Fibroblast of skin of abdomen (primary cell): ENCODE results near the gene TGIF1.
A peak's percentile ranks its signal among the peaks of the same experiment; 100 is the strongest.

ENCODE experiments used
- DNase-seq: peaks from one replicate; pipeline ENCODE4 v3.0.0-alpha.2; 2013

Gene TGIF1

GRCh38 chr18:3485153-3486149 lies 35.5 kb downstream of the TGIF1 start:
- no peak for DNase-seq

- no peak for DNase-seq
These were observed 36.5 kb downstream of the TGIF1 start for GRCh38 chr18:3486512-3486911.

- DNase-seq = no peak
These were observed 39.5 kb downstream of the TGIF1 start for GRCh38 chr18:3489462-3489861.

DNA sequence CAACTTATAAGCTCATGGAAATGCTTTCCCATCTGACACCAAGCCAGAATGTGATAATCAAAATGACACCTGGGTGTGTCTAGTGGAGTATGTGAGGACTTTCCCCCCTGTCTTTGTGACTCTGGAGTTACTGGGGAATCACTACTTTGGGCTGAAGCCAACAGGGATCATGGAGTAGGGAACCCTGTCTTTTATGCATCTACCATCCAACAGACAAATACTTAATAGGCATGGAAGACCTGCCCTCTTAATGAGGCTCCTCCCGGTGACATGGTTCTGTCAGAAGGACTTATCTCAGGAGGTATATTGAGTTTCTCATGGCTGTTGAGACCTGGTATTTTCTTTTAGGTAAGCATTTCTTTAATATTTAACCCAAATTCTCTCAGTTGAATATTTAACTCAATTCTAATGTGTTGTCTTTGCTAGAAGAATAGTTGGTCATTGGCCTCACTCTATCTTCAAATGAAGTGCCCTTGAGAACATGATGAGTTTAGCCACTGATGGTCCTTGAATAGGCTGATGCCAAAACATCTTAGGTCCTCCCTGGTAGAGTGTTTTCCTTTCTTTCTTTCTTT lies 42.1 kb downstream of the TGIF1 start:
- no peak for DNase-seq

DNA sequence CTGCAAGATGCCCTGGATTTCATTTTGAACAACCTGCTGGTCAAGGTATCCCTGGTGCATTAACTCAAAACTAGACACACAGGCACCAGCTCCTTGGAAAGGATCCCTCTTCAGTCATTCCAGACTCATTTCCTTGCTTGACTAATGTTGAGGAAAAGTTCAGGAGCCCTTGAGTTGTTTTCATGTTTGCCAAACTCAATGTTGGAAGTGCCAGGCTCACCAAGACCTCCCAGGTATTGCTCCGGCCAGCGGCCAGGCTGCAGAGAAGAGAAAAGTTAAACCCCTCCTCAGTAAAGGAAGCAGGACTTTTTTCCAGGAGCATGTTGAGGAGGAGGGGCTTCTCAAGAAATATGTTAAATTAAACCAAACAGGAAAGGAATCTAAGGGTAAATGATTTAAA lies 42.7 kb downstream of the TGIF1 start:
- DNase-seq = no peak

DNA sequence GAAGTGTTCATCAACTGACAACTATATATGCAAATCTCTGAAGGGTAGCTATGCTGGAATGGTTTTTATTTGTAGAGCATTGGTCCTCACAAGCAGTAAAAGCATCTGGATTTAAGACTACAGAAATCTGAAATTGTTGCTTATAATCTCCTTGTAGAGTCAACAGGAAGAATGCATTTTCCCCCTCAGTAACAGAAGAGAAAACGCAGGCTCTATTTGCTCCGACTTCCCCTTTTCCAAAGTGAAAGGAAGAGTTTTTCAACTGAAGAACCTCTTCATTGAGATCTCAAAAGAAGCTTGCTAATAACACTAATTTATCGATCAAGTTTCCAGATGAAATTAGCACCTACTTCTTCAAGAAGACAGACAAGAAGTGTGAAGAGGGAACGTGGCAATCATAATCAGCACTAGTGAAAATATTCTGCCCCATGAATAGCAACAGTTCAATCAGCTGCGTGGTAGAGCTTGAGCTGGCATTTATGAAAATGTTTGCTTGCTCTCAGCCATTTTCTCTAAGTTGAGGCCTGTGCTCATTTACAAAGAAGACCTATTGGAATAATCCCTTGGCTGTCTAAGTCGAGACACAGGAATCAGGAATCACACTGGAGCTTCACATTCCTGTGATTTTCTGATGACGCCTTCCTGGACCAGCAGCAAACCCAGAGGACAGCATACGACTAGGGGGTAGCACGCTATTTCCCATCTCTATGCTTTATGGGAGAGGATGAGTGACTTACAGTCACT lies 43.7 kb downstream of the TGIF1 start:
- DNase-seq = no peak

- no peak for DNase-seq
These were observed 44.2 kb downstream of the TGIF1 start for GRCh38 chr18:3494245-3494526.

GRCh38 chr18:3494569-3494968 lies 44.6 kb downstream of the TGIF1 start:
- no peak for DNase-seq

GRCh38 chr18:3495691-3496430 lies 45.9 kb downstream of the TGIF1 start:
- no peak for DNase-seq

GRCh38 chr18:3498698-3499471 lies 48.9 kb downstream of the TGIF1 start:
- DNase-seq = peak; percentile 41

DNA sequence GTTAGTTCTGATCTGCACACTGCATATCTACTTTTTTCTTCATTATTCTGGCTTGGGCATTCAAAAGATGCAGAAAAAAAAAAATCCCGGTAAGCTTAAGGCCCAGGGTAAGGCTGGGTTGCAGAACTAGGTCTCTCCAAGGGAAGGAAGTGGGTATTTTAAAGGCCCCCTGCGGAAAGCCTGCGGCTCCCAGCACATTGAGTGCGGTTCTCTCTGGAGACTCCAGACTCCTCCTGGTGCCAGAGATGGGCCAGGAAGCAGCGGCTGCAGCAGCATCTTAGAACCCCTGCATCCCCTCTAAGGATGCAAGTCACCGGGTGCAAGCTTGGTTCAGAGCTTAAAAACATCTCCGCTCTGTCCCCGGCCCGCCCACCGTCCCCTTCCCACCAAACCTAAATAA lies 49.5 kb downstream of the TGIF1 start:
- DNase-seq = no peak

GRCh38 chr18:3500016-3500415 lies 50.0 kb downstream of the TGIF1 start:
- no peak for DNase-seq

- DNase-seq = no peak
These were observed 52.7 kb downstream of the TGIF1 start for GRCh38 chr18:3502650-3503049.

GRCh38 chr18:3504637-3505036 lies 54.7 kb downstream of the TGIF1 start:
- DNase-seq = no peak

- DNase-seq = no peak
These were observed 58.9 kb downstream of the TGIF1 start for GRCh38 chr18:3508576-3509549.
